ENCODE results near the gene HMCN1. TPM values are rescaled to one million over a fixed set of nuclear protein-coding genes. Genes with fewer than 3 reads are reported as not detected.

Gene HMCN1
- polyA plus RNA-seq, 1 donor from 2014 or later = 0.66 TPM

GRCh38 chr1:186220911-186221310, 486.7 kb downstream of the HMCN1 start:
- Histone ChIP-seq H3K27me3 (ENCODE audit: insufficient read depth, low read depth, low read length) (no peaks in the 10 kb centered on the region), H3K9me3 (ENCODE audit: low read length) (no peaks in the 10 kb centered on the region), H3K9ac (ENCODE audit: low read length) (no peak overlapping the region), H3K9me2 (ENCODE audit: insufficient read depth, low read length) (no peaks in the 10 kb centered on the region), H3K27ac (ENCODE audit: low read length) (no peak overlapping the region), H3K79me2 (replicated peaks; ENCODE audit: insufficient read depth, low read length) (no peaks in the 10 kb centered on the region), H3K4me3 (ENCODE audit: low read length) (no peak overlapping the region), H3K36me3 (ENCODE audit: insufficient read depth, low read length) (no peaks in the 10 kb centered on the region), H3F3A (ENCODE audit: insufficient read depth, low read length, poor library complexity, severe bottlenecking) (no peaks in the 10 kb centered on the region), H3K4me2 (ENCODE audit: low read length) (no peak overlapping the region), H2AFZ (ENCODE audit: low read depth, low read length) (no peak overlapping the region), H4K20me1 (ENCODE audit: insufficient read depth) (no peaks in the 10 kb centered on the region)
- TF ChIP-seq TAF1 (IDR thresholded peaks at IDR 0.05; ENCODE audit: low read depth) (no peak), EP300 (conservative IDR thresholded peaks at IDR 0.05; ENCODE audit: poor library complexity, severe bottlenecking) (no peak), EZH2 (IDR thresholded peaks at IDR 0.05; ENCODE audit: borderline replicate concordance, insufficient read depth, low read length, poor library complexity, severe bottlenecking) (no peak), SMC3 (conservative IDR thresholded peaks at IDR 0.05; ENCODE audit: poor library complexity) (no peak), MXI1 (conservative IDR thresholded peaks at IDR 0.05; ENCODE audit: poor library complexity, severe bottlenecking) (no peak), REST (IDR thresholded peaks at IDR 0.05; ENCODE audit: borderline replicate concordance) (no peak)

- H3F3A ChIP-seq (ENCODE audit: insufficient read depth, low read length, poor library complexity, severe bottlenecking) = no peaks in the 10 kb centered on the region
- H2AFZ ChIP-seq (ENCODE audit: low read depth, low read length) = no peak overlapping the region
- no peaks in the 10 kb centered on the region for H3K9me2 ChIP-seq (ENCODE audit: insufficient read depth, low read length)
- no peaks in the 10 kb centered on the region for H3K79me2 ChIP-seq (replicated peaks; ENCODE audit: insufficient read depth, low read length)
- no peak for TF ChIP-seq EZH2 (IDR thresholded peaks at IDR 0.05; ENCODE audit: borderline replicate concordance, insufficient read depth, low read length, poor library complexity, severe bottlenecking)
- TF ChIP-seq EP300 (conservative IDR thresholded peaks at IDR 0.05; ENCODE audit: poor library complexity, severe bottlenecking) = no peak
- TF ChIP-seq TAF1 (IDR thresholded peaks at IDR 0.05; ENCODE audit: low read depth) = no peak
- no peak for TF ChIP-seq MXI1 (conservative IDR thresholded peaks at IDR 0.05; ENCODE audit: poor library complexity, severe bottlenecking)
- TF ChIP-seq CTCF (IDR thresholded peaks at IDR 0.05; ENCODE audit: poor library complexity, severe bottlenecking) = no peak
- TF ChIP-seq REST (IDR thresholded peaks at IDR 0.05; ENCODE audit: borderline replicate concordance) = no peak
- TF ChIP-seq RAD21 (conservative IDR thresholded peaks at IDR 0.05) = no peak
- TF ChIP-seq SMC3 (conservative IDR thresholded peaks at IDR 0.05; ENCODE audit: poor library complexity) = no peak
- TF ChIP-seq POLR2AphosphoS5 (IDR thresholded peaks at IDR 0.05) = no peak
- H3K9me3 ChIP-seq (ENCODE audit: low read length) = no peaks in the 10 kb centered on the region
- no peaks in the 10 kb centered on the region for H3K36me3 ChIP-seq (ENCODE audit: insufficient read depth, low read length)
- H3K27me3 ChIP-seq (ENCODE audit: insufficient read depth, low read depth, low read length) = no peaks in the 10 kb centered on the region
- H3K4me3 ChIP-seq (ENCODE audit: low read length) = no peak overlapping the region
- no peaks in the 10 kb centered on the region for H4K20me1 ChIP-seq (ENCODE audit: insufficient read depth)
- H3K27ac ChIP-seq (ENCODE audit: low read length) = no peak overlapping the region
- H3K4me2 ChIP-seq (ENCODE audit: low read length) = no peak overlapping the region
- no peak overlapping the region for H3K9ac ChIP-seq (ENCODE audit: low read length)
Observed at GRCh38 chr1:186225096-186225495, 490.9 kb downstream of the HMCN1 start.
